GM21529 (cell line): Measurements from ENCODE around the gene OSBPL6.

Experiments used
- ATAC-seq: cut with Tn5 transposase; IDR thresholded peaks from one replicate; pipeline ENCODE4 v1.9.1; 2021; ENCODE audit not compliant: unreplicated experiment

The OSBPL6 gene

DNA sequence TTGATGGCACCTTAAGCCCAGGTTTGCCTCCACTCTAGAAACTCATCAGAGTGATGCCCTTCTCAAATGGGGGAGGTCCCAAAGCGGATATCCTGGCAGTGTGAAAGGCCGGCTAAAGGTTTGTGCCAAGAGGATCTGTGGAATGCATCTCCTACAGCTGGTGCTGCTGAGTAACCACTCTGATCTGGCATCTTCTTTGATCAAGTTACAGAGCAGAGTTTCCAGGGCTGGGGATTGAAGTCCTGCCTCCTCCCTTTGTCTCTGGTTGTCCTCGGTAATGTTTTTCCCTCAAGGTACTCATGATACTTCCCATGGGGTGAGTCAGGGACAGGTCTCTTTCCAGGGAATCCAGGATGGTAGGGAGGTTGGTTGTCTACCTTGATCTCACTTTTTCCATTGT lies 232.1 kb downstream of the OSBPL6 start:
- ATAC-seq, result no peak

GRCh38 chr2:178427458-178427857 lies 233.1 kb downstream of the OSBPL6 start:
- no peak for ATAC-seq

DNA sequence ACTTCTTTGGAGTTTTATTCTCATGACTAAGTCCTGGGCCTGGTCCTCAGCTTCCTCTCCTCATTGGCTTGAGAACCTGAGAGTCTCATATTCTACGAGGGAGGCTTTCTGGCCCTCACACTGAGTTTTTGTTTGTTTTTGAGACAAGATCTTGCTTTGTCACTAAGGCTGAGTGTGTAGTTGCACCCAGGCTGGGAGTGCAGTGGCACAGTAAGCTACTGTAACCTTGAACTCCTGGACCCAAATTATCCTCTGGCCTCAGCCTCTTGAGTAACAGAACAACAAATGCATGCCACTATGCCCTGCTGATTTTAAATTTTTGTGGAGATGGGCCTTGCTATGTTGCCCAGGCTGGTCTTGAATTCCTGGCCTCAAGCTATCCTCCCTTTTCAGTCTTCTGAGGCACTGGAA lies 234.1 kb downstream of the OSBPL6 start:
- no peak for ATAC-seq

- no peak for ATAC-seq
These were observed 235.0 kb downstream of the OSBPL6 start for GRCh38 chr2:178429336-178429735.

GRCh38 chr2:178436662-178437061 lies 242.3 kb downstream of the OSBPL6 start:
- ATAC-seq, result no peak

- ATAC-seq, result no peak
These were observed 247.1 kb downstream of the OSBPL6 start for GRCh38 chr2:178441426-178441825.

DNA sequence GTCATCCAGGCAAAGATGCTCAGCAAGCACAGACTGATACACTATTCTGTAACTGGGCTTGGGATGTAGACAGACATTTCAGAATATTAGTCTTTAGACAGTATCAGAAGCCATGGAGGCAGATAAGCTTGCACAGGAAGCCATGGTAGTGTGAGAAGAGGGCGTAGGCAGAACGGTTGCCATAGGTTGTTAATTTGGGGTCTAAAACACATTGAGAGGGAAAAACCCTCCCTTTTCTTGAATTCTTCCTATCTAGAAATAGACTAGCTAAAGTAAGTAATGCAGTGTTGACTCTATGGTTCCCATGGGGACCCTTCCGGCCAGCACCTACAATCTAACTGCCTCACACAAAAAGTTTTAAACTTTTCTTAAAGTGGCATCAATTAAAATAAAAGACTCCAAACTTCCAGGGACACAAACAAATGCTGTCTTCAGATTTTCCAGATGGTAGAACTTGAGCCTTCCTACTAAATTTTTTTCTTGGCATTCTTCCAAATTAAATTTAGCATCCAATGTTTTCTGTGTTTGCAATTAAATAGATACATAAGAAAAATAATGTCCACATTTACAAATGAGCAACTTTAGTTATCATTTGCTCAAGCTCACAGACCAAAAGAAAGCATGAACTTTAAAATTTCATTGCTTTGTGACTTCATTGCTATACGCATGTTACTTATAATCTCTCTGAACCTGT lies 254.8 kb downstream of the OSBPL6 start:
- ATAC-seq, result no peak

DNA sequence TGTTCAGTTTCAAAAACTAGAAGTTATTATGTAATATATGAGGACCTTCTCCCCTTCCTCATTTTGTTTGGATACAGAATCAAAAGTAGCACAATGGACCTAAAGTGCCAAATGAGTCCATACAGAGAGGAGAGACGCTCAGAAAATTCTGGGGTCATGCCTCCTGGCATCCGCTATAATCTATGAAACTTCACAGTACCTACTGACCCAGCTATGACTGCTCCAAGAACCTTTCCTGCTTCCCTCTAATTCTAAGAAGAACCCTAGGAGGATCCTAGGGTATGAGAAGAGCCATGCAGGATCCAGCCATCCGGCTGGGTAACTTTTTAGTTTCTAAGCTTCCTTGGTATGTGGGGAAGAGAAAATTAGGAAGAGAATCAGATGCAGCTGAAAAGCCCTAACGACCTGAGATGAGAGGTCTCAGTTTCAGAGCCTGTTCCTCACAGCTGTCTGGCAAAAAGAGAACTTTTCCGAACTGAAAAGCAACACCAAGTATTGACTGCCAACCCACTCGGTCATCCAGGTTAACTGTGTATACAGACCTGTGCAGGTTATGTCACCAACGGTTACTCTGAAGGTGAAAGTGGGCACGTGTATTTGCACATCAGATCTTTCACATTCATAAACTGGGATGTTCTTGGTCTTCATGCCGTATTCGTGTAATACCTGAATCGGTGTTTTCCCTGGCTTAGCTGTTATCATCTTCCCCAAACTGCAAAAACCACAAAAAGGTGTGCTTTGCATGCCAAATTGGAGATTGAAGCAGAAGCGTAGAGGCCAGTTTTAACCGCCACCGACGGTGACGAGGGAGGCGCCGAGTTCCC lies 255.6 kb downstream of the OSBPL6 start:
- ATAC-seq, result peak; percentile 12

- peak; percentile 44 for ATAC-seq
These were observed 256.1 kb downstream of the OSBPL6 start for GRCh38 chr2:178450524-178450773.

DNA sequence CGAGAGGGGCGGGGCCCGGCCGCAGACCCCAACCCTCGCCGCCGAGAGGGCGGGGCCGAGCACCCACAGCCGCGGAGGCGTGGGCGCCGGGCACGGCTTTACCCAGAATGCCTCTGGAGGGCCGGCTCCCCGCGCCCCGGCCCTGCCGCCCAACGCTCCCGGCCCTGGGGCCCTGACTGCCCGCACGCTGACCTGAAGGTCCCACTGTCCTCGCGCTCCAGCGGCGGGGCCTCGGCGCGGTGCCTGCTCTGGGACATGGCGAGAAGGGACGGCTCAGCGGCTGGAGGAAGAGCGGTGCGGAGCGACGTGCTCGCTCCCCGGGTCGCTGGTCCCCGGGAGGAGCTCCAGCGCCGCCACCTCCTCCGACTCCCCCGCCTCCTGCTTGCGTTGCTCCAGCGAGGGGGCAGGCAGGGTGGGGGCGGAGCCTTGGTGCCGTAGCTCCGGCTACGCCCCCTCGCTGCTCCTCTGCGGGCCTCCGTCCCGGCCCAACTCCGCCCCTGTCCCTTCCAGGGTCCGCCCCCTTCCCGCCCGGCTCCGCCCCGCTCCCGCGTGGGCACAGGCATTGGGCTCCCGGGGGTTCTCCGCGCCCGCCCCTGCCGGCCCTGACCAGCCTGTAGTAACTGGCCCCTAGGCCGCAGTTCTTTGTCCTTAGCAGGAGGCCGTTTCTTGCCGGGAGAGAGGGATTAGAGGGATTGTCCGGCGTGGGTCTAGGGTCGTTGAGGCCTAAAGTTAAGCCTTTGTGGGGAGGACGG lies 256.6 kb downstream of the OSBPL6 start, which contains the start of the genes PJVK and PRKRA:
Gene PJVK, plus strand, starts transcription at position 605 of the 752 bp plus-strand sequence. CDS start 2,032 bp downstream, outside the sequence.
Gene PRKRA, minus strand, starts transcription at position 402 of the 752 bp plus-strand sequence. Its CDS starts 145 bp downstream, at position 257.
- ATAC-seq, result peak; percentile 76

GRCh38 chr2:178452334-178452733 lies 258.0 kb downstream of the OSBPL6 start:
- no peak for ATAC-seq
